K562 (cell line): ENCODE measurements around the gene KLHL12. TPM values are rescaled to one million over a fixed set of nuclear protein-coding genes. Genes with fewer than 3 reads are reported as not detected.

Experiments used
- CBX2 ChIP-seq: fragments of 200-600 bp; sonication (generic); IDR thresholded peaks from one replicate; pipeline ENCODE4 v1.6.1; 2012; ENCODE audit warnings: mild to moderate bottlenecking, low read length, inconsistent platforms; ENCODE audit not compliant: insufficient read depth, poor library complexity, severe bottlenecking
- FOXK1 ChIP-seq: sonication (generic); formaldehyde crosslinking; IDR thresholded peaks from 2 replicates; pipeline ENCODE4 v1.8.0; 2022; ENCODE audit warnings: missing genetic modification reagents, mild to moderate bottlenecking, borderline replicate concordance
- JUND ChIP-seq, 2 experiments: IDR thresholded peaks; 2 replicates in 1 of 2; 3 replicates in 1 of 2; pipeline ENCODE4 v1.6.1; 2011; ENCODE audit warnings: borderline replicate concordance in 2 of 2, low read depth in 2 of 2, low read length in 2 of 2, improper control_type of control experiment in 1 of 2, missing biosample characterization in 1 of 2, missing genetic modification characterization in 1 of 2, missing genetic modification reagents in 1 of 2
- LARP7 ChIP-seq: fragments of 450-650 bp; IDR thresholded peaks from 2 replicates; pipeline ENCODE4 v1.6.1; 2016
- MYC ChIP-seq, 2 experiments: fragments of 250-450 bp in 1 of 2; sonication (Bioruptor Pico) in 1 of 2; IDR thresholded peaks; 2 replicates each; pipeline versions ENCODE4 v1.5.1 to v1.6.1; 2012 to 2021; ENCODE audit warnings: low read depth in 2 of 2, borderline replicate concordance in 1 of 2, improper control_type of control experiment in 1 of 2, low read length in 1 of 2, mild to moderate bottlenecking in 1 of 2, moderate library complexity in 1 of 2
- RERE ChIP-seq: sonication (generic); formaldehyde crosslinking; IDR thresholded peaks from 2 replicates; pipeline ENCODE4 v1.8.0; 2023; ENCODE audit warnings: missing genetic modification reagents, mild to moderate bottlenecking, borderline replicate concordance
- SAFB ChIP-seq: fragments of 200-400 bp; formaldehyde crosslinking; IDR thresholded peaks from 2 replicates; pipeline ENCODE4 v1.6.1; 2017; ENCODE audit warnings: low read depth, low read length, borderline replicate concordance
- SMC3 ChIP-seq: conservative IDR thresholded peaks from 2 replicates; pipeline ENCODE4 v1.6.1; 2011; ENCODE audit warnings: low read depth, low read length, improper control_type of control experiment; ENCODE audit not compliant: insufficient read depth
- TCF7L2 ChIP-seq: fragments of 150-350 bp; IDR thresholded peaks from 2 replicates; pipeline ENCODE4 v1.6.1; 2016; ENCODE audit warnings: low read depth, mild to moderate bottlenecking, low read length, moderate library complexity
- TEAD1 ChIP-seq, 2 experiments: fragments of 450-650 bp in 1 of 2; sonication (generic) in 1 of 2; formaldehyde crosslinking; IDR thresholded peaks; 2 replicates each; pipeline versions ENCODE4 v1.4.0 to v1.8.0; 2020 to 2022; ENCODE audit warnings: mild to moderate bottlenecking in 2 of 2, missing genetic modification reagents in 1 of 2
- TOE1 ChIP-seq, 2 experiments: fragments of 450-650 bp in 1 of 2; sonication (generic) in 1 of 2; formaldehyde crosslinking in 1 of 2; IDR thresholded peaks; 2 replicates each; pipeline versions ENCODE4 v1.7.1 to v1.8.0; 2016 to 2022; ENCODE audit warnings: borderline replicate concordance in 2 of 2, mild to moderate bottlenecking in 2 of 2, antibody characterized with exemption in 1 of 2, inconsistent platforms in 1 of 2, low read depth in 1 of 2, missing genetic modification reagents in 1 of 2, moderate library complexity in 1 of 2
- ZBTB1 ChIP-seq: sonication (generic); formaldehyde crosslinking; IDR thresholded peaks from 2 replicates; pipeline ENCODE4 v1.8.1; 2023; ENCODE audit warnings: missing genetic modification reagents, low read depth, mild to moderate bottlenecking, borderline replicate concordance
- ZBTB5 ChIP-seq: fragments of 450-650 bp; IDR thresholded peaks from 2 replicates; pipeline ENCODE4 v1.6.1; 2017; ENCODE audit warnings: antibody characterized with exemption
- ZNF280B ChIP-seq: fragments of 250-450 bp; sonication (Bioruptor Pico); IDR thresholded peaks from 2 replicates; pipeline ENCODE4 v1.5.1; 2021; ENCODE audit warnings: mild to moderate bottlenecking
- ZNF384 ChIP-seq: IDR thresholded peaks from 2 replicates; pipeline ENCODE4 v1.6.1; 2012; ENCODE audit warnings: low read depth, low read length, improper control_type of control experiment
- ZNF583 ChIP-seq: fragments of 250-450 bp; sonication (Bioruptor Pico); IDR thresholded peaks from 2 replicates; pipeline ENCODE4 v1.4.0; 2020
- ZNF76 ChIP-seq: fragments of 250-450 bp; sonication (Bioruptor Pico); IDR thresholded peaks from 2 replicates; pipeline ENCODE4 v1.4.0; 2020; ENCODE audit warnings: mild to moderate bottlenecking, moderate library complexity, borderline replicate concordance
- polyA plus RNA-seq, 8 experiments: library from polyadenylated mRNA; depleted of rRNA in 4 of 8; stranded (reverse) in 5 of 8; unstranded in 3 of 8; fragments of >200 nt; fragmentation: Nextera tagmentation in 2 of 8; fragmentation: Illumina TruSeq in 1 of 8; extraction: Ambion mirVana in 2 of 8; extraction: Trizol in 1 of 8; gene quantifications; 2 replicates each; pipeline versions ENCODE4 v1.2.1 to v1.2.3, GENCODE V29; 2011 to 2014; ENCODE audit warnings: inconsistent platforms in 1 of 8, missing spikeins in 1 of 8
- total RNA-seq, 7 experiments: library from RNA; depleted of rRNA in 6 of 7; stranded (reverse); fragments of >200 nt in 6 of 7; fragmentation: Illumina TruSeq in 2 of 7; extraction: Trizol in 2 of 7; gene quantifications; 2 replicates each; pipeline versions ENCODE4 v1.2.1 to v1.2.3, GENCODE V29; 2011 to 2021; ENCODE audit warnings: low replicate concordance in 1 of 7

The KLHL12 gene
- total and polyA plus RNA-seq, 9 of the 15 experiments (the other 6 are each of a cell fraction or from before 2014, with no cell fraction given) = 23.1 to 85.1 (median 35.0) TPM

- TF ChIP-seq ZNF76 (CRISPR knock-in tag) = no peak
- no peak for TF ChIP-seq TCF7L2
- TF ChIP-seq TEAD1 (CRISPR knock-in tag; IDR thresholded peaks at IDR 0.05) = 0 out of 4 replicates have a peak, but pooled peaks of 1 of the 2 experiments have one; percentile 57
- no peak for TF ChIP-seq ZNF384
- TF ChIP-seq ZNF583 (CRISPR knock-in tag) = no peak
- TF ChIP-seq JUND (IDR thresholded peaks at IDR 0.05; ENCODE audit: borderline replicate concordance, low read depth, low read length) = peak; percentile 50; the same call in 1 of the 2 replicates
- TF ChIP-seq JUND (tag; IDR thresholded peaks at IDR 0.05; ENCODE audit: borderline replicate concordance, low read depth, low read length) = peak; percentile 51; the same call in 2 of the 3 replicates
- no peak for TF ChIP-seq LARP7
- TF ChIP-seq RERE (CRISPR knock-in tag) = no peak
- TF ChIP-seq SAFB = no peak
- no peak for TF ChIP-seq ZBTB1 (CRISPR knock-in tag)
- no peak for TF ChIP-seq ZNF280B (CRISPR knock-in tag)
- no peak for TF ChIP-seq CBX2
- peak; percentile 81 for TF ChIP-seq SMC3
- no peak for TF ChIP-seq ZBTB5
- peak; percentile 70; the same call in 1 of the 2 replicates for TF ChIP-seq MYC (IDR thresholded peaks at IDR 0.05; ENCODE audit: low read depth, low read length)
- no peak for TF ChIP-seq MYC (CRISPR knock-in tag; IDR thresholded peaks at IDR 0.05; ENCODE audit: borderline replicate concordance, low read depth)
- peak; percentile 46; the same call in 1 of the 2 replicates for TF ChIP-seq TOE1 (IDR thresholded peaks at IDR 0.05; ENCODE audit: borderline replicate concordance)
- TF ChIP-seq TOE1 (CRISPR knock-in tag; IDR thresholded peaks at IDR 0.05; ENCODE audit: borderline replicate concordance, low read depth) = no peak
- TF ChIP-seq FOXK1 (CRISPR knock-in tag) = no peak
Observed at GRCh38 chr1:202968895-202969295, 41.9 kb upstream of the KLHL12 start (continued).
